Mucosa of descending colon (tissue), 3 donors: Measurements from ENCODE around the gene FBXO21. TPM values are rescaled to one million over a fixed set of nuclear protein-coding genes. Genes with fewer than 3 reads are reported as not detected.
A peak's percentile ranks its signal among the peaks of the same experiment; 100 is the strongest.

Source experiments
- ATAC-seq: fragments of 200-7000 bp; cut with Tn5 transposase; one replicate; pipeline ENCODE4 v1.9.1; 2020; ENCODE audit warnings: mild to moderate bottlenecking, moderate library complexity
- DNase-seq, 3 donors: peaks; one replicate each; pipeline ENCODE4 v3.0.0-alpha.2; 2020
- H3K36me3 ChIP-seq: fragments of 200-600 bp; one replicate; pipeline ENCODE4 v1.8.0; 2021; ENCODE audit warnings: low read depth, mild to moderate bottlenecking
- H3K4me1 ChIP-seq: fragments of 200-600 bp; one replicate; pipeline ENCODE4 v1.8.0; 2021; ENCODE audit warnings: low read depth, mild to moderate bottlenecking
- H3K4me3 ChIP-seq: fragments of 200-600 bp; one replicate; pipeline ENCODE4 v1.8.0; 2021; ENCODE audit warnings: mild to moderate bottlenecking
- H3K9me3 ChIP-seq: fragments of 200-600 bp; one replicate; pipeline ENCODE4 v1.8.0; 2021; ENCODE audit warnings: mild to moderate bottlenecking
- intact Hi-C, 2 donors: fragments of 100-400 bp; cut with DNase I in 1 of 2; cut with micrococcal nuclease in 1 of 2; formaldehyde crosslinking; loops; one replicate each; pipeline versions ENCODE4 v1.11.0 to v1.11.1; 2022; cut with DNase I, micrococcal nuclease
- total RNA-seq, 3 donors: library from RNA; stranded (reverse); fragmentation: NEBNext Ultra II Directional in 2 of 3; extraction: Animal tissue kit (Norgen Biotek cat#: 25700) in 2 of 3; gene quantifications; one replicate each; pipeline versions ENCODE4 v1.2.1 to v1.2.4, GENCODE V29; 2021 to 2023
- TF ChIP-seq, protein P1 (sequence below): fragments of 200-600 bp; IDR thresholded peaks from one replicate; pipeline ENCODE4 v1.8.0; 2022; ENCODE audit warnings: antibody characterized with exemption, mild to moderate bottlenecking
- donor health status: DM: no; HTN: no; CAD: no; lungs with moderate emphysema.
- donor health status: DM: no; HTN: no; CAD: no.
- donor health status: DM: no; HTN: yes; CAD: no.

FBXO21 gene
- total RNA-seq, 3 donors from 2014 or later = 14.7 to 44.6 (median 30.7) TPM

DNA sequence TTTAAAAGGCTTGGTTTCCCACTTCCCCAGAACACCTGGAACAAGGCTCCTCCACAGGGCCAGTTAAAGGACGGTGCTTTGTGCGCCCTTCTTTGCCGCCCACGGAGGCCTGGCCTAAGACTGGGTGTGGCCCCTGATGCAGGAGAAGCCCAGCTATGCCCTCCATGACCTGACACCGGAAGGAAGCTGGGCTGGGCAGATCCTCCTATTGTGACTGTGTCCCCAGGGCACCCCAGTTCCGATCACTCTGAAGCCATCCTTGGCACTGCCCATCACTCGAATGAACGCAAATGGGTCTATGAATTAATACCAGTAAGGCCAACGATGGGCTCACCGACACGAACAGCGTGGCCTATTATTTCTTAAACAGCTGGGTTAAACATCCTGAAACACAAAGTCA, 42.6 kb downstream of the FBXO21 start:
- intact Hi-C loops = no loop called here
- Histone ChIP-seq H3K36me3 (peaks cover 8% of the 10 kb centered on the region), H3K4me1 (no peaks in the 10 kb centered on the region), H3K9me3 (no peaks in the 10 kb centered on the region), H3K4me3 (no peak overlapping the region)
- ATAC-seq = peak; percentile 10
- DNase-seq = no peak
- TF ChIP-seq, protein P1, sequence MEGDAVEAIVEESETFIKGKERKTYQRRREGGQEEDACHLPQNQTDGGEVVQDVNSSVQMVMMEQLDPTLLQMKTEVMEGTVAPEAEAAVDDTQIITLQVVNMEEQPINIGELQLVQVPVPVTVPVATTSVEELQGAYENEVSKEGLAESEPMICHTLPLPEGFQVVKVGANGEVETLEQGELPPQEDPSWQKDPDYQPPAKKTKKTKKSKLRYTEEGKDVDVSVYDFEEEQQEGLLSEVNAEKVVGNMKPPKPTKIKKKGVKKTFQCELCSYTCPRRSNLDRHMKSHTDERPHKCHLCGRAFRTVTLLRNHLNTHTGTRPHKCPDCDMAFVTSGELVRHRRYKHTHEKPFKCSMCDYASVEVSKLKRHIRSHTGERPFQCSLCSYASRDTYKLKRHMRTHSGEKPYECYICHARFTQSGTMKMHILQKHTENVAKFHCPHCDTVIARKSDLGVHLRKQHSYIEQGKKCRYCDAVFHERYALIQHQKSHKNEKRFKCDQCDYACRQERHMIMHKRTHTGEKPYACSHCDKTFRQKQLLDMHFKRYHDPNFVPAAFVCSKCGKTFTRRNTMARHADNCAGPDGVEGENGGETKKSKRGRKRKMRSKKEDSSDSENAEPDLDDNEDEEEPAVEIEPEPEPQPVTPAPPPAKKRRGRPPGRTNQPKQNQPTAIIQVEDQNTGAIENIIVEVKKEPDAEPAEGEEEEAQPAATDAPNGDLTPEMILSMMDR = no peak

DNA sequence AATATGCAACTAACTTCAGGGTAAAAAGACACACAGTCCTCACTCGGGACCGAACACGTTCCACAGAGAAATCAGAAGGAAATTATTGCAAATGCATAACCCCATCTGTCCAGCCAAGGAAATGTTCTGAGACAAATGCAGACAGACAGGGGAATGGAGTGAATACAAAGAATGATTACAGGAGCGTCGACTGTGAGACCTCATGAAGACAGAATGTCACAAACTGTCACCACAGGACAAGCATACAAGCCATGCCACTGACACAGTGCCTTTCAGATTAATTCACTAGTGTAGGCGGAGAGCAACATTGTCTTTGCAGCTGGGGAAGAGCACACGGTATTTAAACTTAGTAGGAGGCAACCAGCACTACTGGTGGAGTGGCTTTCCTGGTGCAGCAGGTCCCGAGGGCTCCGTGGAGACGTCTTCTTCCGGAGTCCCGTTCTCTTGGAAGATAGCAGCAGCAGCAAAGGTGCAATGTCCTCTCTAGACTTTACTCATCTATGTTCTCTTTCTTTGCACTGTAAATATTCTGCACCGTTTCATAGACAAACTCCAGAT, 44.6 kb downstream of the FBXO21 start:
- TF ChIP-seq, protein P1 = no peak

DNA sequence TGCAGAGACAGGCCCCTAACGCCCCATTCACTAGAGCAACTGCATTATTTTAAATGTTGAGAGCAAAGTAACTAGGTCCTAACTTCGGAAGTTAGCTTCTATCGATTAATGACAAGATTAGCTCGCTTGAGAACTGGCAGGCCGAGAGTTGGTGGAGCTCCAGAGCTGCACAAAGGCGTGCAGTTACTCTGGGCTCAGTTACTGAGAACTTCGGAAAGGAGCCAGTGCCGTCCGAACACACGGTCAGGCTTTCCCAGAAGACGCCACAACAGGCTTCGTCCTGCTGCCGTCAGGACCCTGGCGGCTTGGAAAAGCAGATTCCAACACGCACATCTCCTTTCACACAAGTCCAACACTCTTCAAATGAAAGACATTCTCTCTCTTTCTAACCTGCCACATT, 45.7 kb downstream of the FBXO21 start:
- intact Hi-C loops = no loop called here
- Histone ChIP-seq H3K9me3 (no peaks in the 10 kb centered on the region), H3K4me3 (no peak overlapping the region), H3K36me3 (peaks cover 4% of the 10 kb centered on the region), H3K4me1 (no peaks in the 10 kb centered on the region)
- DNase-seq (no peak), ATAC-seq (no peak)
- TF ChIP-seq, protein P1 = no peak

More for the DNA sequence above, 44.6 kb downstream of the FBXO21 start:
- H3K9me3 ChIP-seq = no peaks in the 10 kb centered on the region
- intact Hi-C loops = no loop called here
- H3K36me3 ChIP-seq = peaks cover 8% of the 10 kb centered on the region
- DNase-seq = no peak
- no peak overlapping the region for H3K4me3 ChIP-seq
- no peaks in the 10 kb centered on the region for H3K4me1 ChIP-seq
- no peak for ATAC-seq

DNA sequence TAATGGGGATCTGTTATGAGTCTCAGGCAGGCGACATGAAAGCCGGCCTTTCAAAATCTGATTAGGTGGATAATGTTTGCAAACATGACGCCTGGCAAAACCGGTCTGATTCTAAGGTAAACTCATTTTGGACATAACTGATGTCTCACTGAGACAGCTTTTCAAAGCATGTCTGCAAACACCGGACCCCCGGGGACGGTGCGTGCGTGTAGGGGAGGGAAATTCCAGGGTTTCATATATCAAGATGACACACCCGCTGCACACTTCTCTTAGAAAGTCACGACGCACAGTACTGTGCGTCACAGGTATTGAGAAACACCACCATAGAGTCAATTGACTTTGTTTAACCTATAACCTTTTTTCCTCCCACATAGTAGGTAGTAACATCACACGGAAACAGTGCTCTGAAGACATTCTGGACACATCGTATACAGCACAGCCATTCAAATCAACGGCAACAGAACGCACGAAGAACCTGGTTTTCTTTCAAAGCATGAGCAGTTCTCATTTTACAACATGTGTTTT, 47.2 kb downstream of the FBXO21 start:
- H3K4me3 ChIP-seq = no peak overlapping the region
- no peak for ATAC-seq
- intact Hi-C loops = no loop called here
- peaks cover 4% of the 10 kb centered on the region for H3K36me3 ChIP-seq
- TF ChIP-seq, protein P1 = no peak
- DNase-seq = no peak
- H3K9me3 ChIP-seq = no peaks in the 10 kb centered on the region
- H3K4me1 ChIP-seq = no peaks in the 10 kb centered on the region

DNA sequence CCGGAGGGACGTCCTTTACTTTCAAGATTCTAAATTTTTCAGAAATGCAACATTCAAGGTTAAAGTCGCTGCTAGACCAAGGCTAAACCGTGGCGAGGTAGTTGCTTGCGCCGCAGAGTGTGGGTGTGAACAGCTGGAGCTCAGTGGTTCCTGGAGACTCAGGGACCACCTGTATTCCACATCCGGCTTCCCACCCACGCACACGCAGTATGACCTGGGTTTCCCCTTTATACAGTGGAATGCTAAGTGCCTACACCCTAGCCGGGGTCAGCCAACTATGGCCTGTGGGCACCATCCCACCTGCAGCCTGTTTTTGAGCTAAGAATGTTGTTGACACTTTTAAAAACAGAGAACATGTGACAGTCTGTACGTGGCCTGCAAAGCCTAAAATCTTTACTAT, 48.2 kb downstream of the FBXO21 start:
- TF ChIP-seq, protein P1 = no peak
- DNase-seq (no peak), ATAC-seq (no peak)
- H3K4me3 ChIP-seq = no peak overlapping the region
- H3K36me3 ChIP-seq = peaks cover 4% of the 10 kb centered on the region
- H3K9me3 ChIP-seq = no peaks in the 10 kb centered on the region
- intact Hi-C loops = no loop called here
- no peaks in the 10 kb centered on the region for H3K4me1 ChIP-seq
